MV-4-11 (cell line): Measurements from ENCODE around the gene PEMT.

Experiments
- DNase-seq: peaks from one replicate; lab custom pipeline; 2025; lab: John Stamatoyannopoulos, UW

Gene PEMT

GRCh38 chr17:17605083-17605728, 13.7 kb upstream of the PEMT start:
- peak; percentile 55 for DNase-seq

GRCh38 chr17:17603895-17604225, 12.4 kb upstream of the PEMT start:
- DNase-seq, result no peak

GRCh38 chr17:17603178-17603894, 11.8 kb upstream of the PEMT start:
- no peak for DNase-seq

GRCh38 chr17:17599965-17600364, 8.5 kb upstream of the PEMT start:
- no peak for DNase-seq

- no peak for DNase-seq
These were observed 6.5 kb upstream of the PEMT start for GRCh38 chr17:17598003-17598402.

- no peak for DNase-seq
These were observed 4.2 kb upstream of the PEMT start for GRCh38 chr17:17595755-17596154.

GRCh38 chr17:17593222-17593620, 1.7 kb upstream of the PEMT start:
- DNase-seq, result no peak

- DNase-seq, result no peak
These were observed 589 bp downstream of the PEMT start for GRCh38 chr17:17590883-17591354.

GRCh38 chr17:17590141-17590751, 1.3 kb downstream of the PEMT start:
- DNase-seq, result no peak

GRCh38 chr17:17587614-17588337, 3.7 kb downstream of the PEMT start:
- no peak for DNase-seq

GRCh38 chr17:17582372-17582771, 9.1 kb downstream of the PEMT start:
- no peak for DNase-seq

GRCh38 chr17:17581509-17581908, 10.0 kb downstream of the PEMT start:
- DNase-seq, result no peak

- DNase-seq, result no peak
These were observed 10.6 kb downstream of the PEMT start for GRCh38 chr17:17580662-17581470.

GRCh38 chr17:17579691-17580090, 11.8 kb downstream of the PEMT start:
- no peak for DNase-seq

GRCh38 chr17:17577373-17577772, 14.1 kb downstream of the PEMT start:
- no peak for DNase-seq

GRCh38 chr17:17576772-17577234, 14.7 kb downstream of the PEMT start:
- DNase-seq, result no peak

- no peak for DNase-seq
These were observed 15.9 kb downstream of the PEMT start for GRCh38 chr17:17575360-17576251.

GRCh38 chr17:17573912-17574311, 17.6 kb downstream of the PEMT start:
- no peak for DNase-seq

- no peak for DNase-seq
These were observed 19.3 kb downstream of the PEMT start for GRCh38 chr17:17572010-17572785.
